ENCODE data around the gene ACSS1.

The ACSS1 gene

DNA sequence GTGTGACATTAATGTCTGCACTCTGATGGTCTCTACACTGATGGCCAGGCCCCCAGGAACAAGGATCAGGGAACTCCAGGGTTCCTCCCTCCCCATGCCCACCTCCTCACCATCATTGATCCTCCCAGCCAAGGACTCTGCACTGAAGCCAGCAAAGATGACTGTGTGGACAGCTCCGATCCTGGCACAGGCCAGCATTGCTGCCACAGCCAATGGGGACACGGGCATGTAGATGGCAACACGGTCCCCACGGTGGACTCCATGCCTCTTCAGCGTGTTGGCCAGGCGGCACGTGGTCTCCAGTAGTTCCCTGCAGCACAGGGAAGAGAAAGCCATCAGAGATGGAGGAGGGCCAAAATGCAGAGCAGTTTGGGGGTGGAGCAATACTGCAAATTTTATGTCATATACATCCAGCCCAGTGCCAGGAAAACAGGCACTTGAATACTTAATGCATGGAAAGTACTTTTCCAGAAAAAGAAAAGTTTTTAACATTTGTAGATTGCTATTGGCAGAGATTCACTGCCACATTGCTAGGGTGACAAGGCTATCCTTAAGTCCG, 27.2 kb downstream of the ACSS1 start:
- no peak for DNase-seq

DNA sequence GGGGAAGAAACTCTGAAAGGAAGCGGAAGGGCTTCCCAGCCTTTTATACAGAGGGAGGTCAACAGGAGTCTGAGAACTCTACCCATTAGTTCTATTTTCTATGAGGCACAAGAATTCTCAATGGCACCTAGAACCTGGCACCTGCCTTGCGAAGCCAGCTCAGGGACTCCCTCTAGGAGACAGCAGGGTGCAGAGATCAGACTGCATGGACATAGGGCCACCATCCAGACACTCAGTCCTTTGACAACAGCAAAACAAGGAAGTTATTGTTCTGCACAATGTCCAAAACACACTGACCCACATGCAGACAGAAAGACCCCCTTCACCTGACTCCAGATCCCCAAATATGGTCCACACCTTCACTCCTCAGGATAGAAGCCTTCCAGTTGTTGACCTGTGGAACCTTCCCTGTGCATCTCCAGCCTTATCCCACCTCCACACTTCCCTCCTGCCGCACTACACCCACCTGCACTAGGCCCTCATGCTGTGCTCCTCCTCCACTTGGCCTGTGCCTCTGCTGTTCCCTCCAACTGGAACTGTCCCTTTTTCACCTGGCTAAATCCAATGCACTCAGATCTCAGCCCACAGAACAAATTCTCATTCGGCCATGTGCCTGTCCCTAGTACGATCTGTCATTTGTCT, 27.8 kb downstream of the ACSS1 start:
- no peak for DNase-seq

DNA sequence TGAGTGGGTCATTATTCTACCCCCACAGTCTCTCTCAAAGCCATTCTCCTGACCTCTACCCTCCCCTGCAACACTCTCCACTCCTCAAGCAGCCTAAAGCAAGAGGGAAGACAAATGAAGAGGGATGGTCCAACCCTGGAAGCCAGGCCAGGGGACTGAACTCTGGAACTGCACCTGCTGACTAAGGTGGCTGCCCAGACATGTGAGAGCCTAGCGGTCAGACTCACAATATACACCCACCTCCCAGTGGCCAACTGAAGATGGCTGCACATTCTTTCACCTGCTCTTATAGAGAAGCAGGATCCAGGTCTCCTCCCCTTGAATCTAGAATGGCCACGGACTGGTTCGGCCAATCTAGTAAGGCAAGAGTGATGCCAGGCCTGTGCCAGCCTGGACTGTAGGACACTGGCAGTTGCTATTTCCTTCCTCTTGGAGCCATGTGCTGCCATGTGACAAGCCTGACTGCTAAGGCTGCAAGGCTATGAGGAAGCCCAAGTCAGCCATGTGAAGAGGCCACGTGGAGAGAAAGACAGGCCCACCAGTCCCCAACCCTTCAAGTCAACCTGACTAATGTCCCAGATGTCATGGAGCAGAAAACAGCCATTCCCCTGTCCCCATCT, 31.8 kb downstream of the ACSS1 start:
- no peak for DNase-seq

DNA sequence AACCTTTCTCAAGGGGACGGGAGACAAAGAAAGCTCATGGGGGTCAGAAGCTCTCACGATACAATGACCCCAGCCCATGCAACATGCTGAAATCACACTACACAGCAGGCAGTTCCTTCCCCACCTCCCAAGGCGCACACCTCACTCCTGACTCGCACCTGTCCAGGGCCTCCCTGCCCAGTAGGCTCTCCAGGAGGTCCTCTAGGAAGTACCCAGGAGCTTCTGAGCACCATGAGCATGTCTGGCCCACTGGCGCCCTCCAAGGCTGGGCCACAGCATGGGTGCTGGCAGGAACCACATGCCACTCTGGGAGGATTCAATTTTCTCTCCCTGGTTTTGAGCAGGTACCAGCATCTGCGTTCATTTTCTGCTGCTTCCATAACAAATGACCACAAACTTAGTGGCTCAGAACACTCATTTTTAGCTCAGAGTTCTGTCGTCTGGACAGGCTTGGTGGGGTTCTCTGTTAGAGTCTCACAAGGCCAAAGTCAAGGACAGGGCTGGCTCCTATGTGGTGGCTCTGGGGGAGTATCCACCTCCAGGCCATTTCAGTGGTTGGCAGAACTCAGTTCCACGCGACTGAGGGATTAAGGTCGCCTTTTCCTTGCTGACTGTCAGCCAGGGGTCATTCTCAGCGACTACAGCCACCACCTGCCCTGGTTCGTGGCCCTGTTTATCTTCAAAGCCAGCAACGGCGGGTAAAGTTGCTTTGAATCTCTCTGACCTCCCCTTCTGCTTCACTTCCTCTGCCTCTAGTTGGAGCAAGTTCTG, 32.7 kb downstream of the ACSS1 start:
- no peak for DNase-seq

DNA sequence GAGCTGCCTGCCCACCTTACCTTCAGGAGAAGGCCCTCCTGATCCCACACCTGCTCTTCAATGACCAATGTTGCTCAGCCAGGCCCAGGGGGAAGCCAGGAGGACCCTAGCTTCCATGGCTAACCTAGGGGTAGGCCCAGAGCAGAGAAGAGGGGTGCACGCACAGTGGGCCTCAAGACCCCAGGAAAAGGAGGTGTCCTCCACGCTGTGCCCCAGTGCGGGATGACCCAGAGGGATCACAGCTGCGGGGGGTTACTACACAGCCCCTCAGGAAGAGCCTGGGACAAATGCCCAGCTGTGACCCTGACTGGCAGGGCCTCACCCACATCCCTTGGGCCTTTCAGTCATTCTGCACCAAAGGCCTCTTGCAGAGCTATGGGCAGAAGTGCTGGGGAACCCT, 33.8 kb downstream of the ACSS1 start:
- DNase-seq, result no peak

DNA sequence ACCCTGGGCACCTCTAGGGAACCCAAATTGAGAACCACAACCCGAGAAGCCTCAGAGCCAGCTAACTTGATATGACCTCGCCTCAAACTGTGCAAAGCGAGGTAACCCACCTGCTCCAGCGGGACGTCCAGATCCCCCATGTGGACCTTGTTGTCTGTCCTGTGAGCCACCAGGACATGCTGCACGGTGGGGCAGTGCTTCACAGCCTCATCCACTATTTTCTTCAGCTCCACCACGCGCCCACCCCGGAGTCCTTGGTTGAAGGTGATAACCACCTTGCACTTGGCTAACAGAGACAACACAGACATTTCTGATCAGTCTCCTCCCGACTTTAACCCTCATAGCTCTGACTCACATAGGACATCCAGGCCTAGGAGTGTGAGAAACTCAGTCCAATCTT, 34.6 kb downstream of the ACSS1 start:
- DNase-seq, result no peak

DNA sequence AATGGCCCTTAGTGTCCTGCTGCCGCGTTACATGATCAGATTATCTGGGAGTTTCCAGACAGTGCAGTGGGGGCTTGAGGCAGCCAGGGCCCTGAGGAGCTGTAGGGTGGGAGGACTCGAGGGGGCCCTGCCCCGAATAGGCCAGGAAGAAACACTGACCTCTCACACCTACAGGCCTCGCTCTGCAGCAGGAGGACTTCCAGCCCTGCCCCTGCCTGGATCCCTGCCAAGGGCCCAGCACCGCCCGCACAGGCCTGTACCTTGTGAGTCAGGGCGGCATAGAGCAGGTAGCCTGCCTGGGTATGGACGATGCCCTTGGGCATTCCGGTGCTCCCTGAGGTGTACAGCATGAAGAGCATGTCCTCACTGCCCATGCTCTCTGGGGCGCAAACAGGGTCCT, 35.3 kb downstream of the ACSS1 start:
- no peak for DNase-seq

DNA sequence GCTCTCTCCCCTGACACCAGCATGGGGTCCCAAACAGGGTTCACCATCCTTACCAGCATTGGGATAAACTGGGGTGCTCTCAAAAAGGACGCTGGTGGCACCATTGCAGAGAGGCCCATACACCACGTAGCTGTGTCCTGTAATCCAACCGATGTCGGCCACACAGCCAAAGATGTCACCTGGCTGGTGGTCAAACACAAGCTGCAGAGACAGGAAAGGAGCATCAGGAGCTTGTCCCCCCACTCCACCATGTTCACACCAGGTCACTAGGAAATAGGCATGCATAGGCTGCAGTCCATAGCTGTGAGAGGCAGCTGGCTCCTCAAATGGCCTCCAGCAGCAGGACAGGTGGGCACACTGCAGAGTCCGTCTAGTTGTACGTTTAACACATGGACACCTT, 36.6 kb downstream of the ACSS1 start:
- no peak for DNase-seq

DNA sequence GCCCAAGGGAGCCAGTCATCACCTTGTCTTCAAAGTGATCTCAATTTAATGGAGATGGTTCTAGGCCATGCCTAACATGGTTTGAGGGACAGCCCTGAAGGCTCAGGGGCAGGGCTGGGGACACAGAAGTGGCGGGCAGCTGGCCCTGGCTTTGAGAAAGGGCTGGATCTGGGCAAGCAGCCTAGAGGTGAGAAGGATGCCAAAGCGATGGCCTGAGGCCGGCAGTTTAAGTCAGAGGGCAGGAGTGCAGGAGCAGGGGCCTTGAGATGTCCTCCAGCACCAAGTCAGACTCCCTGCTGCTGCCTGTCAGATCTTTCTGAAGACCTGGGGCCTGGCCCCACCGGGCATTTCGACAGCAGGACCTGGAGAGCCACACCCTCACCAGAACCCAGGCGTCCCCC, 37.0 kb downstream of the ACSS1 start:
- no peak for DNase-seq

DNA sequence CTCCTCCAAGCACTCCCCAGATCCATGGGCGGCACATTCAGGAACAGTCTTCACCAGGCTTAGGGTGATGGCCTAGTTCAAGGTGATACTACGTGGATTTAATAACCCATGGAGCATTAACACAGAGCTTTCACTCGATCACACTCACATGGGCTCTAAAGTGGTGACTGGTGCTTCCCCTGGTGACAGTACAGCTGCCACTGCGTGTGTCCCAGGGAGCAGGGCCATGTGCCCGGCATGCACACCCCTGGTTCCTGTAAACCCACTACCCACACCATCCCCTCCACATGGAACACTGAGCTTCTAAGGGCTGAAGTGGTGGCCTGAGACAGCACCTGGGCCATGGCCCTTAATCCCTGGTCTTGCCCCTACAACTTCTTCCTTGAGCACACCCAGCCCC, 37.6 kb downstream of the ACSS1 start:
- DNase-seq, result no peak

DNA sequence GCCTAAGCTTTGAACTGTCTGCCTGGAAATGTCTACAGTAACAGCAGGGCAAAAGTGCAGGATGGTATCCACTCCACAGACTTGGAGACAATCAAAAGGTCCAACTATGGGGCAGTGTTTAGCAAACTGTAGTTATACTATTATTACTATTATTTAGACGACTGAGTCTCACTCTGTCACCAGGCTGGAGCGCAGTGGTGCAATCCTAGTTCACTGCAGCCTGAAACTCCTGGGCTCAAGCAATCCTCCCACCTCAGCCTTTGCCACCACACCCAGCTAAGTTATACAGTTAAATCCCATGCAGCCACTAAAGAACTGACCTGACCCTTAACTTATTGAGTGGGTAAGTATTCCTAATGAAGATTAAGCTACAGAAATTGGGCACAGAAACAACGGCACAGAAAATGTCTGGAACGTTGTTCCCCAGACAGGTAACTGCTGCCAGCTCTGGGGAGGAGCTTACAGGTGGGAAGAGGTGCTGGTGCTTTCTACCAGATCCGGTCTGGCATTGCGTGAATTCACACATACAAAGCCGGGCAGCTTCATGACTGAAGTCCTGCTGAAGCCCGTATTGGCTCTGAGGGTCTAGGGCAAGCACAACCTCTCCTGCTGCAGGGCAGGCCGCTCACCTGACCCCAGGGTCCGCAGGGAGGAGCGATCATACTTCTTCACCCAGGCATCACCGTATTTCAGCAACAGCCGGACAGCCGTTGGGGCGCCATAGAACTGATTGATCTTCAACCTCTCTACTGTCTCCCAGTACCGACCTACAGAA, 38.4 kb downstream of the ACSS1 start:
- no peak for DNase-seq

DNA sequence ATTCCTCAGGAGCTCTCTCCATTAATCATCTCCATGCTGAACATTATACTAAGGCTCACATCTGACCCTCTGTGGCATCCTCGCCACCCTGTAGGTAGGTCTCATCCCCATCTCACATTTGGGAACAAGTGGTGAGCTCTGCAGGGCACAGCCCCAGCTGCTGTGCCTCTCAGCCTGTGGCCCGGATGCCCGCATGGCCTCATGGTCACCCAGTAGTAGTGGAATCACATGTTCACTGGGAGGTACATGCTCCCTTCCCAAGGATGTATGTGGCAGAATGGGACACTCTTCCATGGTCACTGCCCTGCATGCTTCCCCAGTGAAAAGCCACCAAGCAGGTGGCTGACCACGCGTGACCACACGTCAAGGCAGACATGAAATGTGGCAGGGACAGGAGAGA, 39.1 kb downstream of the ACSS1 start:
- DNase-seq, result no peak

DNA sequence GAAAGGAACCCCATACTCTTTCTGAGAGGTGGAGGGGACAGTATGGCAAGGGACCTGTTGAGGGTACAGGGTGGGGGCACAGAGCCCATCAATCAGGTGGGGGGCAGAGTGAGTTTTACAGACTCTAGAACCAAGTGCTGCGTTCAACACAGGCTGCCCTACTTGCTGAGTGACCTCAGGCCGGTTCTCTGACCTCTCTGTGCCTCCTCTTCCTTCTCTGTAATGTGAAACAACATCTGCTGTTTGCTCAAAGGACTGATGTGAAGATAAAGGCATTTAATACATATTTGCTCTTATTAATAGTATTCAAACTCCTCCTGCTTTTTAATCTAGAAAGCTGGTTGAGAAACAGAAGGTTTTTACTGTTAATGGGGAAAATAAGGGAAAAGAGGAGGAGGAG, 39.5 kb downstream of the ACSS1 start:
- DNase-seq, result no peak

DNA sequence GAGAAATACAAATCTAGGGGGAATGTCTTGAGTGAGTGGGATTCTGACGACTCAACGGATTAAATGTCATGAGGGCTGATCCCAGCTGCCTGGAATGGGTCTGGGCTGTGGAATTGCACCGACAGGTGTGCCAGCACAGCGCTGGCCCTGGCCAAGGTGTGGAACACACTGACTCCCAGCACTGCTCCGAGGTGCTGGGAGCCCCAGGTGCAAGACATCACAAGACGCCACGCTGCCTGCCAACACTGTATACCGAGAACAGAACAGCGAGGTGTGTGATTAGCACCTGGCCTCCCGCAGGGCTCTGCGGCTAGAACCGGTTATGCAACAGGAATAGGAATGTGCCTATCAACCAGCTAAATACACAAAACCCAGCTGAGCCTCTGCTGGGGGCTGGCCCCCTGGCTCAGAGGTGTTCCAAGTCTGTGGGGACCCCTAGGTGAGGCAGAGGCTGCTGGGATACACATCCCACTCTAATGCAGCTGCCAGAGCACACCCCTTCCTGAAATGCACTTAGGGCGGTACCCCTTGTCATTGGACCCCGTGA, 40.6 kb downstream of the ACSS1 start:
- peak in 1 of 2 experiments; percentile 1 for DNase-seq

DNA sequence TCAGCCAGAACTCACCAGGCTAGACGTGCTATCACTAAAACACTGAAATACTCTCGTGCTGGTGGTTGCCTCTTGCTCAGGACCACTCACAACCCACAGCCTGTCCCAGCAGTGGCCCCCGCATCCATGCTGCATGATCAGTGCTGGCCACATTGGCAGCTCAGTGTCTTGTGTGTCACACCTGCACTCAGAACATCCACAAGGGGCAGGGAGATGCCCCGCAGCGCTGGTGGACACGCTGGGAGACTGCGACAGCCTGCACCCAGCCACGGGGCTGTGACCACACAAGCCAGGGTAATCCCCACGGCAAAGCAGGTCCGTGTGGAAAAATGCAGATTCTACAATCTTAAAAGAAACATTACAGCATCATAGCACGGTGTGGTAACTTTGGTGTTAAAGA, 41.5 kb downstream of the ACSS1 start:
- no peak for DNase-seq

DNA sequence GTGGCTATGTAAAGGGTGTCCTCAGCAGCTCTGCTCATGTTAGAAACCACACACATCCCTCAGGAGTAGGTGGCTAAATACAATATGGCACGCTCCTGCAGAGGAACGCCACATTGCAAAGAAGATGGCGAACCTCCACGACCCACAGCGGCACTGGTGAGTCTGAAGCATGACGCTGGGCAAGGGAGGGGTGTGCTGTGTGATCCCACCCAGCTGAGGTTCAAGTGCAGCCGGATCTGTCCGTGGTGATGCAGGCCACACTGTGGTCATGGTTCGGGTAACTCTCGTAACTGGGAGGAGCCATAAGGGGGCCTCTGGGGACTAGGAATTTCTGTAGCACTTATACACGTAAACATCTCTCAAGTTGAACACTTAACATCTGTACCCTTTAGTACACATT, 42.0 kb downstream of the ACSS1 start:
- peak in 1 of 2 experiments; percentile 3 for DNase-seq

DNA sequence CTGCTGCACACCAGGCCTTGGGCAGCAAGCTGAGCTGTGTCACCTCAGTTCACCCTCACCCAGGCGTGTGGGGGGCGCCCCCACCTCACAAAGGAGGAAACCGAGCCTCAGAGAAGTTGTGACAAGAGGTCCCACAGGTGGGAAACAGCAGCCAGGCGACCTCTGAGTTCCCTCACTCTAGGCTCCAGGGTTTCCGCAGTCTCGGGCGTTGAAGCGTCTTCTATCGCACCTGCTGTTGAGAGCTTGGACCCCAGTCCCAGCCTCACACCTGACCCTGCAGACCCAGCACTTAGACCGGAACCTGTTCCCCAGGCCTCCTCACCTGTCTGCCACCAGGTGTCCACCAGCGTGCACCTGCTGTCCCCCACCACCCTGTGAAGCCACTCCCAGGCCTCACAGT, 43.1 kb downstream of the ACSS1 start:
- DNase-seq, result no peak

DNA sequence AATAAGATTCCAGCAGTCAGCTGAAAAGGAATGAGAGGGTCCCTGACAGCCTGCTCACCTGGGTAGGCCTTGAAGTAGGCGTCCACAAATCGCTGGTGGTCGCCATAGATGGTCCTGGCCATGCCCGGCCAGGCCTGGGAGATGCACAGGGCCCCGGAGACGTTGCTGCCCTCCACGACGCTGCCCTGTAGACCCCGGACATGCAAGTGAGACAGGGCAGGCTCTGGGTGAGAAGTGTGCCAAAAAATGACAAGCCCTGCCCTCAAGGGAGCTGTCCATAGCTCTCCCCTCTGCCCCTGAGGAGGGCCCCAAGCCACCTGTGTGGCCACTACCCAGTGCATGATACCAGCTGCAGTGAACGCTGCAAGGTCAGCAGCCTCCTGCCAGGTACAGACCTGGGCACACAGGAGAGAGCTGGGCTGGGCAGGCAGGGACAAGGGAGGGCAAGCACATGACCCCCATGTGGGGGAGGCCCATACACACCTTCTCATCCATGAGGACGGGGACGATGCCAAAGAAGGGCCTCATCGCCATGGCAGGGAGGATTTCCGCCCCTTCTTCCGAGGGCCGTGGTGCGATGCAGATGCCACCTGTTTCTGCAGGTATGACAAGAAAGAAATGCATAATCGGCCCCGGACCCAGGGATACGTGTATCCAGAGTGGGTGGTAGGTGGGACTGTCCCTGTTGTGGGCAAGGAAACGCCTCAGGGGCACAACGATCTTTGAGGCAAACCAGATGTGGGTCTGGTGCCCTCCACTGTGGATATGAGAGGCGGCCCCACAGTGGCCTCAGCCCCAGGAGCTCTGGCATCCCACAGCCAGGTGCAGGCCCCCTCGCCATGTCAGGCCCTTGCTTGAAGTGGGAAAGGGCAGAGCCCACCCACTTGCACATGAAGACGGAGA, 44.2 kb downstream of the ACSS1 start:
- no peak for DNase-seq

DNA sequence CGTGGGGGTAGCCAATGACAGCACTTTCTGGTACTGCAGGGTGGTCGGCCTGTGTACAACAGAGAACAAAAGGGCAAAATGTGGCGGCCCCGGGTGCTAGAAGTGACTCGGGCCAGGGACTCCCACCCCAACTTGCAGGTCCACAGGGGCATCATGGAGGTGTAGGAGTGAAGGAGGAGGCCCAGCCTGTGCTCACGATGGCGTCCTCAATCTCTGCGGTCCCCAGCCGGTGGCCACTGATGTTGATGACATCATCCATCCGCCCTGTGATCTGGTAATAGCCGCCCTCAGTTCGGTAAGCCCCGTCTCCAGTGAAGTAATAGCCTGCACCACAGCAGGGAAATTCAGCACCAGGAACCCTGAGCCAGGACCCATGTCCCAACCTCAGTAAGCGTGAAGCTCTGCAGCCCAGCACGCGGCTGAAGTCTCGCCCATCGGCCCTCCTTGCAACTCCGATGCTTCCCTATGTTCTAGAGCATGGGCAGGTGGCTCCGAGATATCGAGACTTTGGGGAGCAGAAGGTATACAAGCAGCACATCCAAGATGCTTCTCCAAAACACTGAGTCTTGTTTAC, 45.2 kb downstream of the ACSS1 start:
- DNase-seq, result no peak

DNA sequence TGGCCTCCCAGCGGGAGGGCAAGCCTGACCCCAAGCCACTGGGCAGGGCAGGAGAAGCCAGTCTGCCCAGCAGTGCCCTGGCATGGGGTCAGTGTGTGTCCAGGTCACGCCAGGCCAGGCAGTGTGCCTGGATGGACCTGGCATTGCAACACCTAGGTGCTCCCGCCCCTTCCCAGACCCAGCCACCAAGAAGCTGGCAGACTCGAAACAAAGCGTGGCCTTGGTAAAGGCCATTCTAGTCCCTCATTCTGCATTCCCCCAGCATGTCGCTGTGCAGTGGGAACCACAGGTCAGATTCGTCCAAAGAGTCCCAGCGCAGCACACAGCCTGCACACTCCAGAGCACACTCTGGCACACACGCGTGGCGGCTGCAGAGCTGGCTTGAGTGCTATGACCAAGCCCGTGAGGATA, 46.1 kb downstream of the ACSS1 start:
- DNase-seq, result no peak

DNA sequence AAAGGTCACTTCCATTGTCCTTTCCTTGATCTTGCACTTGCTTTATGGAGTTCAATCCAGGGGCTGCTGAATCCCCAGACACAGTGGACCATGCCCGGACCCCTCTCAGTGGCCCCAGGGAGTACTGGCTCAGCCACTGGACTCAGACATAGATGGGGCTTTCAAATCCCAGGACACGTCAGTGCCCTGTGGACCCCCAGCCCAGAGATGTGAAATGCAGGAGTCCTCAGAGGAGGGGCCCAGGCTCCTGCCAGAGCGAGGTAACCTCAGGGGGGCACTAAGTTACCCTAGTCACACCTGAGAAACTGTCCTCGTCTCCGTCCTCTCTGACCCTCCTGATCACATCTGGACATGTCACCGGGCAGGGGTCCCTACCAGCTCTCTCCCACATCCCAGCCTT, 46.7 kb downstream of the ACSS1 start:
- DNase-seq, result no peak
